B cell (primary cell): ENCODE results near the gene CREM. TPM values are rescaled to one million over a fixed set of nuclear protein-coding genes. Genes with fewer than 3 reads are reported as not detected.

Experiments
- ATAC-seq: fragments of 200-7000 bp; cut with Tn5 transposase; one replicate; pipeline ENCODE4 v1.10.0; 2021; ENCODE audit warnings: low read depth, mild to moderate bottlenecking, moderate number of reproducible peaks, moderate library complexity
- CTCF ChIA-PET: fragments of 350-600 bp; sonication (Branson Sonifier 250); formaldehyde crosslinking; loops from one replicate; lab custom pipeline; 2021; ENCODE audit warnings: antibody characterized with exemption, inconsistent platforms; lab: Charles Lee
- POLR2A ChIA-PET: fragments of 350-600 bp; sonication (Branson Sonifier 250); formaldehyde crosslinking; loops from one replicate; lab custom pipeline; 2021; ENCODE audit warnings: antibody characterized with exemption; lab: Charles Lee
- DNase-seq: peaks from one replicate; pipeline ENCODE4 v3.0.0; 2013
- H2AFZ ChIP-seq: 2 replicates; pipeline ENCODE4 v1.6.1; 2012; ENCODE audit warnings: mild to moderate bottlenecking, low read depth, low read length; ENCODE audit not compliant: insufficient read depth, poor library complexity, severe bottlenecking
- H3K27ac ChIP-seq, 2 donors: 1 replicate in 1 of 2; 2 replicates in 1 of 2; pipeline ENCODE4 v1.5.1; 2012 to 2013; ENCODE audit warnings: low read length in 2 of 2, mild to moderate bottlenecking in 2 of 2, moderate library complexity in 1 of 2
- H3K27me3 ChIP-seq, 4 experiments: fragments of 200-600 bp in 1 of 4; sonication (generic) in 1 of 4; replicated peaks in 1 of 4; 1 replicate in 2 of 4; 2 replicates in 2 of 4; pipeline versions ENCODE4 v1.6.1 to v1.7.0; 2013 to 2016; ENCODE audit warnings: low read length in 3 of 4, mild to moderate bottlenecking in 2 of 4, mixed read lengths in 1 of 4, moderate library complexity in 1 of 4; ENCODE audit not compliant: insufficient read depth in 4 of 4, control insufficient read depth in 3 of 4; ENCODE audit errors: control extremely low read depth in 1 of 4
- H3K36me3 ChIP-seq, 2 experiments: replicated peaks in 1 of 2; 1 replicate in 1 of 2; 2 replicates in 1 of 2; pipeline versions ENCODE4 v1.6.1 to v1.7.1; 2013; ENCODE audit warnings: low read length in 1 of 2; ENCODE audit not compliant: insufficient read depth in 2 of 2, control insufficient read depth in 1 of 2; ENCODE audit errors: control extremely low read depth in 1 of 2, extremely low read depth in 1 of 2
- H3K4me1 ChIP-seq, 2 donors: fragments of 200-600 bp in 1 of 2; sonication (generic) in 1 of 2; 1 replicate in 1 of 2; 2 replicates in 1 of 2; pipeline versions ENCODE4 v1.5.1 to v1.6.1; 2013 to 2017; ENCODE audit warnings: low read length in 2 of 2; ENCODE audit not compliant: control insufficient read depth in 2 of 2, insufficient read depth in 2 of 2
- H3K4me2 ChIP-seq: replicated peaks from 2 replicates; pipeline ENCODE3; 2012; ENCODE audit warnings: mild to moderate bottlenecking, low read depth, low read length; ENCODE audit not compliant: poor library complexity, severe bottlenecking
- H3K4me3 ChIP-seq, 5 experiments: fragments of 200-600 bp in 1 of 5; sonication (generic) in 1 of 5; 1 replicate in 3 of 5; 2 replicates in 2 of 5; pipeline versions ENCODE4 v1.5.1 to v1.7.0; 2011 to 2016; ENCODE audit warnings: low read length in 4 of 5, mild to moderate bottlenecking in 4 of 5, low read depth in 2 of 5, control low read depth in 1 of 5, moderate library complexity in 1 of 5; ENCODE audit not compliant: insufficient read depth in 1 of 5; ENCODE audit errors: control extremely low read depth in 1 of 5, extremely low read depth in 1 of 5
- H3K79me2 ChIP-seq: fragments of 200-600 bp; sonication (generic); one replicate; pipeline ENCODE4 v1.6.0; 2016; ENCODE audit warnings: low read length; ENCODE audit not compliant: control insufficient read depth, insufficient read depth
- H3K9ac ChIP-seq: fragments of 200-600 bp; sonication (generic); 2 replicates; pipeline ENCODE4 v1.6.1; 2017; ENCODE audit warnings: mild to moderate bottlenecking, low read length, moderate library complexity
- H3K9me3 ChIP-seq, 3 donors: one replicate each; pipeline versions ENCODE4 v1.6.1 to v1.7.1; 2013; ENCODE audit warnings: low read length in 2 of 3; ENCODE audit not compliant: control insufficient read depth in 2 of 3, insufficient read depth in 1 of 3; ENCODE audit errors: control extremely low read depth in 1 of 3
- H4K20me1 ChIP-seq: 2 replicates; pipeline ENCODE4 v1.6.0; 2012; ENCODE audit warnings: mild to moderate bottlenecking, low read length; ENCODE audit not compliant: insufficient read depth, control insufficient read depth, poor library complexity, severe bottlenecking
- H3K27ac Mint-ChIP-seq: one replicate; pipeline ENCODE4 v1.8.0; 2021; ENCODE audit warnings: mixed read lengths
- H3K27me3 Mint-ChIP-seq: one replicate; pipeline ENCODE4 v1.8.0; 2021; ENCODE audit warnings: mixed read lengths
- H3K4me1 Mint-ChIP-seq: one replicate; pipeline ENCODE4 v1.8.0; 2021; ENCODE audit warnings: mixed read lengths
- H3K4me3 Mint-ChIP-seq: one replicate; pipeline ENCODE4 v1.8.0; 2021; ENCODE audit warnings: mixed read lengths
- H3K9me3 Mint-ChIP-seq: one replicate; pipeline ENCODE4 v1.8.0; 2022; ENCODE audit warnings: mixed read lengths; ENCODE audit not compliant: insufficient read depth
- EZH2 ChIP-seq: IDR thresholded peaks from 2 replicates; pipeline ENCODE4 v1.6.1; 2012; ENCODE audit warnings: borderline replicate concordance, low read depth, mild to moderate bottlenecking, moderate library complexity, low read length; ENCODE audit not compliant: insufficient read depth, poor library complexity, severe bottlenecking
- WGBS: methylation state at CpG from one replicate; pipeline ENCODE4 v1.1.5; 2013; ENCODE audit warnings: missing lambda C conversion rate; ENCODE audit not compliant: insufficient coverage; 5-methylcytosine and 5-hydroxymethylcytosine counted together
- intact Hi-C: fragments of 100-400 bp; cut with micrococcal nuclease; formaldehyde crosslinking; loops from one replicate; pipeline ENCODE4 v1.10.0; 2022
- polyA plus RNA-seq: library from polyadenylated mRNA; depleted of rRNA; stranded (reverse); fragments of >200 nt; gene quantifications from 2 replicates; pipeline ENCODE4 v1.2.3, GENCODE V29; 2012
- total RNA-seq, 2 donors: library from RNA; stranded (reverse); fragments of 120-200 nt in 1 of 2; gene quantifications; 1 replicate in 1 of 2; 2 replicates in 1 of 2; pipeline versions ENCODE4 v1.2.3 to v1.2.4, GENCODE V29; 2013 to 2022
- TF ChIP-seq, protein P1 (sequence below): fragments of 200-600 bp; IDR thresholded peaks from one replicate; pipeline ENCODE4 v1.8.0; 2022; ENCODE audit warnings: antibody characterized with exemption, mild to moderate bottlenecking

The CREM gene
- total and polyA plus RNA-seq, 2 donors (not counting 1 experiment from before 2014, with no cell fraction given): 7.3 to 94.6 TPM

DNA sequence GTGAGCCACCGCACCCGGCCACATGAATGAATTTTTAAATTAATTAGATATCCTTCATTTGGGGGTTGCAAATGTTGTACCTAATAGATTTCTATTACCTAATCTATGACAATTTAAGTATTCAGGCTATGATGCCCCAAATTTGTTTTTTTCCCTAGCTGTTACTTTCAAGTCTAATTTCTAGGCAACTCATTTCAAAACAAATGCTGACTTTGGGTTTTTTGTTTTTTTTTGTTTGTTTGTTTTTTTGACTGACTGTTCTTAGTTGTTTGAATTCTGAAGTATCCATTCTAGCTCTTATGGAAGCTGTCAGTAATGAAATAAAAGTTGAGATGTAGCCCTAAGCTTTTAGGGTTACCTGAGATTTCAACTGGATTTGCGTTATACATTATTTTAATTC, 62.3 kb downstream of the CREM start:
- no peak overlapping the region for H3K4me3 ChIP-seq
- no peaks in the 10 kb centered on the region for H3K9me3 Mint-ChIP-seq
- intact Hi-C loops: no loop called here
- H3K27ac ChIP-seq: no peak overlapping the region
- no peak overlapping the region for H3K27ac Mint-ChIP-seq
- CTCF ChIA-PET: no interaction called here
- no peak overlapping the region for H2AFZ ChIP-seq
- WGBS: no CpG with 5 or more reads among the region's 3 CpGs
- DNase-seq: no peak
- H3K4me2 ChIP-seq: no peak overlapping the region
- no peaks in the 10 kb centered on the region for H4K20me1 ChIP-seq
- H3K4me1 Mint-ChIP-seq: peaks cover 23% of the 10 kb centered on the region
- H3K9ac ChIP-seq: no peak overlapping the region
- no peaks in the 10 kb centered on the region for H3K79me2 ChIP-seq
- no peak for ATAC-seq
- peaks cover 12 to 16% of the 10 kb centered on the region in 2 donors for H3K4me1 ChIP-seq
- H3K4me3 Mint-ChIP-seq: no peak overlapping the region
- H3K36me3 ChIP-seq: no peaks in the 10 kb centered on the region
- no peaks in the 10 kb centered on the region for H3K27me3 Mint-ChIP-seq
- H3K27me3 ChIP-seq: no peaks in the 10 kb centered on the region
- POLR2A ChIA-PET: no interaction called here
- no peaks in the 10 kb centered on the region for H3K9me3 ChIP-seq
- TF ChIP-seq, protein P1, sequence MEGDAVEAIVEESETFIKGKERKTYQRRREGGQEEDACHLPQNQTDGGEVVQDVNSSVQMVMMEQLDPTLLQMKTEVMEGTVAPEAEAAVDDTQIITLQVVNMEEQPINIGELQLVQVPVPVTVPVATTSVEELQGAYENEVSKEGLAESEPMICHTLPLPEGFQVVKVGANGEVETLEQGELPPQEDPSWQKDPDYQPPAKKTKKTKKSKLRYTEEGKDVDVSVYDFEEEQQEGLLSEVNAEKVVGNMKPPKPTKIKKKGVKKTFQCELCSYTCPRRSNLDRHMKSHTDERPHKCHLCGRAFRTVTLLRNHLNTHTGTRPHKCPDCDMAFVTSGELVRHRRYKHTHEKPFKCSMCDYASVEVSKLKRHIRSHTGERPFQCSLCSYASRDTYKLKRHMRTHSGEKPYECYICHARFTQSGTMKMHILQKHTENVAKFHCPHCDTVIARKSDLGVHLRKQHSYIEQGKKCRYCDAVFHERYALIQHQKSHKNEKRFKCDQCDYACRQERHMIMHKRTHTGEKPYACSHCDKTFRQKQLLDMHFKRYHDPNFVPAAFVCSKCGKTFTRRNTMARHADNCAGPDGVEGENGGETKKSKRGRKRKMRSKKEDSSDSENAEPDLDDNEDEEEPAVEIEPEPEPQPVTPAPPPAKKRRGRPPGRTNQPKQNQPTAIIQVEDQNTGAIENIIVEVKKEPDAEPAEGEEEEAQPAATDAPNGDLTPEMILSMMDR: no peak
- no peak for TF ChIP-seq EZH2

DNA sequence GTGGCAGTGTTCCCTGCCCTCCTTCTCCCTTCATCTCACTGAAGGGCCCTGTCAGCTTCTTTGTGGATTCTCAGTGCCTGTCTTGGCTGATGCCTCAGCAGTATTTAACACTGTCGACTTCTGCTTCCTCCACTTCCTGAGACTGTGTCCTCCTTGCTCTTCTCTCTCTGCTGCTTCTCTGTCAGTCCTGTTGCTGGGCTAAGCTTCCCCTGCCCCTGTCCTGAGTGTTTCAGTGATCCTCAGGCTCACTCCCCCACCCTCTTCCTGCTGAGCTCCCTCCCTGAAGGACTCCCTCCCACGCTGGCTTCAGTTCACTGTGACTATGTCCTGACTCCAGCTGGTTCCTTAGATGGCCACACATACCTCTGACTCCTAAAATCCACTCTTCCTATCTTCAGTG, 64.9 kb downstream of the CREM start:
- no peaks in the 10 kb centered on the region for H4K20me1 ChIP-seq
- H3K27ac Mint-ChIP-seq: peak overlapping the region; percentile 69
- H3K9ac ChIP-seq: no peak overlapping the region
- no peaks in the 10 kb centered on the region for H3K9me3 ChIP-seq
- POLR2A ChIA-PET: interaction anchor here (0.9 kb wide), 1 partner anchor 65 kb away, joined by 3 read pairs; the partner anchor contains the start of gene CREM
- H3K9me3 Mint-ChIP-seq: no peaks in the 10 kb centered on the region
- intact Hi-C loops: no loop called here
- TF ChIP-seq EZH2: no peak
- TF ChIP-seq, protein P1: no peak
- H3K4me3 ChIP-seq: no peak overlapping the region
- no peak overlapping the region for H3K4me2 ChIP-seq
- H3K4me3 Mint-ChIP-seq: no peak overlapping the region
- CTCF ChIA-PET: interaction anchor here (0.6 to 6.7 kb wide), 5 partner anchors 13 to 71 kb away, joined by 3 to 125 read pairs (median 3); no protein-coding TSS in a partner anchor
- H3K27ac ChIP-seq: no peak overlapping the region
- ATAC-seq (no peak), DNase-seq (no peak)
- H3K4me1 Mint-ChIP-seq: peaks cover 22% of the 10 kb centered on the region
- no peaks in the 10 kb centered on the region for H3K36me3 ChIP-seq
- H3K79me2 ChIP-seq: no peaks in the 10 kb centered on the region
- peaks cover 7 to 12% of the 10 kb centered on the region in 2 donors for H3K4me1 ChIP-seq
- 43% methylated on average over 2 of the region's 2 CpGs for WGBS
- H3K27me3 ChIP-seq: no peaks in the 10 kb centered on the region
- no peaks in the 10 kb centered on the region for H3K27me3 Mint-ChIP-seq
- no peak overlapping the region for H2AFZ ChIP-seq
